SH-SY5Y (cell line): Measurements from ENCODE around the gene HSD3B7.

ENCODE experiments used
- GATA2 ChIP-seq: IDR thresholded peaks from 2 replicates; pipeline ENCODE4 v1.6.1; 2011; ENCODE audit warnings: mild to moderate bottlenecking, low read depth, low read length
- GATA3 ChIP-seq: IDR thresholded peaks from 2 replicates; pipeline ENCODE4 v1.6.1; 2011; ENCODE audit warnings: low read depth, mild to moderate bottlenecking, low read length, moderate library complexity

GRCh38 chr16:30956601-30957455, 28.2 kb upstream of the HSD3B7 start:
- TF ChIP-seq GATA2 (no peak), GATA3 (no peak)
